ENCODE results near the gene CWC27. TPM values are rescaled to one million over a fixed set of nuclear protein-coding genes. Genes with fewer than 3 reads are reported as not detected.

The CWC27 gene
- total and polyA plus RNA-seq, 10 donors = 11.1 to 22.1 (median 15.9) TPM

DNA sequence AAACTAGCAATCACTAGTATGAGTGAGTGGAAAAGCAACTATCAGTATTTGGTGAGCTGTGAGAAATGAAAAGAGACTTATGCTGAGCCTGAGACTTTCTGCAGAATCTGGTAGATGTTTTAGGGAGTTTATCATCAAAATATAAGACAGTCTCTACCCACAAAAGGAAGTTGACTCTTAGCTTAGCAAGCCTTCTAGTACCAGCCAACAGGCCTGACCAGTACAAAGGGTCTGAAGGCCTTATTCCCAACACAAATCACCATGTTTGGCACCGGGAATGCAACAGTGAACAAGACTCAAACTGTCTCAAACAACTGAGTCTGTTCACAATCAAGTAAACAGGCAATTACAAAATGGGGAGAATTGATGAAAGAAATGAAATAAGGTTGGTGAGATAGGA is 244.4 kb downstream of the CWC27 start:
- no peak overlapping the region for H3K27ac ChIP-seq
- no peak overlapping the region for H3K4me3 ChIP-seq
- 82 to 93% (median 93%) methylated on average over 1 of the region's 1 CpG for WGBS, 5 donors
- H3K9me3 ChIP-seq = no peaks in the 10 kb centered on the region
- DNase-seq = no peak
- intact Hi-C loops (cut with DNase I; ENCODE audit: low total_unique reads) = no loop called here
- TF ChIP-seq, protein P1, sequence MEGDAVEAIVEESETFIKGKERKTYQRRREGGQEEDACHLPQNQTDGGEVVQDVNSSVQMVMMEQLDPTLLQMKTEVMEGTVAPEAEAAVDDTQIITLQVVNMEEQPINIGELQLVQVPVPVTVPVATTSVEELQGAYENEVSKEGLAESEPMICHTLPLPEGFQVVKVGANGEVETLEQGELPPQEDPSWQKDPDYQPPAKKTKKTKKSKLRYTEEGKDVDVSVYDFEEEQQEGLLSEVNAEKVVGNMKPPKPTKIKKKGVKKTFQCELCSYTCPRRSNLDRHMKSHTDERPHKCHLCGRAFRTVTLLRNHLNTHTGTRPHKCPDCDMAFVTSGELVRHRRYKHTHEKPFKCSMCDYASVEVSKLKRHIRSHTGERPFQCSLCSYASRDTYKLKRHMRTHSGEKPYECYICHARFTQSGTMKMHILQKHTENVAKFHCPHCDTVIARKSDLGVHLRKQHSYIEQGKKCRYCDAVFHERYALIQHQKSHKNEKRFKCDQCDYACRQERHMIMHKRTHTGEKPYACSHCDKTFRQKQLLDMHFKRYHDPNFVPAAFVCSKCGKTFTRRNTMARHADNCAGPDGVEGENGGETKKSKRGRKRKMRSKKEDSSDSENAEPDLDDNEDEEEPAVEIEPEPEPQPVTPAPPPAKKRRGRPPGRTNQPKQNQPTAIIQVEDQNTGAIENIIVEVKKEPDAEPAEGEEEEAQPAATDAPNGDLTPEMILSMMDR (IDR thresholded peaks at IDR 0.05 in 8 of 11, conservative IDR thresholded peaks at IDR 0.05 in 3 of 11) = no peak
- TF ChIP-seq POLR2A (IDR thresholded peaks at IDR 0.05) (no peak), POLR2AphosphoS5 (IDR thresholded peaks at IDR 0.05) (no peak)
- no peaks in the 10 kb centered on the region for H3K36me3 ChIP-seq
- no peaks in the 10 kb centered on the region for H3K4me1 ChIP-seq
- H3K27me3 ChIP-seq (replicated peaks in 1 of 7) = no peaks in the 10 kb centered on the region

DNA sequence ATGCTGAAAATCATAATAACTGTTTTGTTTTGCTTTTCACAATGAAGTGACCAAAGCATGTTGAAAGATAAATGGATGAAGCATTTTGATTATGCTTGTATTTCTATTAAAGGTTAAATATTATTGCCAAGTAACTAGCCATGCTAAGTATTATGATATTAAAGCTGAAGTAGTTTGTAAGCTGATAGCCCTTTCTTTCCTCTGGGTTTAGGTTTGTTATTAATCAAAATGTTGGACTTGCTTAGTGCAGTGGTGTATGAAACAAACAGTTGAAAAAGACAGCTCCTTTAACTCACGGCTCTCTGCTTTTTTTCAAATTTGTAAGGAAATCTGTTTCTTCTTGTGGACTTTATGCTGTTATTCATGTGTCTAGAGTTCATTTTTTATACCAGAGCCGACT is 246.0 kb downstream of the CWC27 start:
- WGBS, 5 donors = 90 to 96% (median 91%) methylated on average over 2 of the region's 2 CpGs
- Histone ChIP-seq H3K36me3 (peaks cover 0 to 5% (median 0%) of the 10 kb centered on the region in 6 donors), H3K4me1 (no peaks in the 10 kb centered on the region), H3K4me3 (no peak overlapping the region), H3K9me3 (no peaks in the 10 kb centered on the region), H3K27ac (no peak overlapping the region), H3K27me3 (replicated peaks in 1 of 7) (no peaks in the 10 kb centered on the region)
- intact Hi-C loops (cut with DNase I; ENCODE audit: low total_unique reads) = no loop called here
- TF ChIP-seq POLR2A (IDR thresholded peaks at IDR 0.05) = no peak
- no peak for TF ChIP-seq POLR2AphosphoS5 (IDR thresholded peaks at IDR 0.05)
- TF ChIP-seq, protein P1 (IDR thresholded peaks at IDR 0.05 in 8 of 11, conservative IDR thresholded peaks at IDR 0.05 in 3 of 11) = no peak
- DNase-seq = no peak

DNA sequence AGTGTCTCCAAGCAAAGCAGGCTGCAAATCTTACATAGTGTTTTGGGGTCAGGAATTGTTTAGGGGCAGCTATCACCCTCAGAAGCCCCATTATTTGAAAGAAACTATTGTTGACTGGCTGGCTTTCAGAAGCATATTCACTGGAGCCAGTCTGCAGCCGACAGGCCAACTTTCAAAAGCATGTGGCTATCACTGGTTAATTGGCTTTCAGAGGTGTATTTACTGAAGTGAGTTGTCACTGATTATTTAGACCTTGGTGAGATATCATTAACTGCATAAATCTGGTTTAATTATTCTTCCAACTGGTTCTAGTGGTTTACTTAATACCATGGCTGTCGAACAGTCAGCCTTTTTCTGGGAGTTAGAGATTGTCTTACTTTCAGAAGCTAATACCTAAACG is 247.0 kb downstream of the CWC27 start:
- Histone ChIP-seq H3K9me3 (no peaks in the 10 kb centered on the region), H3K27me3 (replicated peaks in 1 of 7) (no peaks in the 10 kb centered on the region), H3K36me3 (peaks cover 0 to 5% (median 0%) of the 10 kb centered on the region in 6 donors), H3K4me1 (no peaks in the 10 kb centered on the region), H3K4me3 (no peak overlapping the region), H3K27ac (no peak overlapping the region)
- intact Hi-C loops (cut with DNase I; ENCODE audit: low total_unique reads) = no loop called here
- 91 to 97% (median 93%) methylated on average over 3 of the region's 3 CpGs for WGBS, 5 donors
- DNase-seq = no peak
- TF ChIP-seq POLR2AphosphoS5 (IDR thresholded peaks at IDR 0.05) (no peak), POLR2A (IDR thresholded peaks at IDR 0.05) (no peak)
- TF ChIP-seq, protein P1 (IDR thresholded peaks at IDR 0.05 in 8 of 11, conservative IDR thresholded peaks at IDR 0.05 in 3 of 11) = no peak

DNA sequence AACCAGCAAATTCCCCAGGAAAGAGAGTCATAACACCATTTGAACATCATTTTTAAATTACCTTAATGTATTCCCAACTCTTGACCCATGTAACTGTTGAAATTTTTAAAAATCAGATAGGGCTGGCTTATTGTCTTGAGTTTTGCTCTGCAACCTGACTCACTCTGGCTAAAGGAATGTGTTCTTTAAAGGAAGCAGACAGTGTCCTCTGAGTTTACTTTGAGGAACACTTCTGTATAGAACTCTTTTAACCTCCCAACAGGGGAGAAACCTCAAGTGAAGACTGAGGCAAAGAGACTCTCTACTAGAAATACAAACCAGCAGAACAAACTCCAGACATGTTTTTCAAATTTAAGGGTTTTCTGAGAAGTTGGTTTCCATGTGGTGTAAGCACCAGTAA is 248.9 kb downstream of the CWC27 start:
- no peak for DNase-seq
- intact Hi-C loops (cut with DNase I; ENCODE audit: low total_unique reads) = no loop called here
- no peak overlapping the region for H3K4me3 ChIP-seq
- H3K4me1 ChIP-seq = peaks cover 0 to 13% (median 0%) of the 10 kb centered on the region in 6 donors
- H3K27ac ChIP-seq = no peak overlapping the region
- no peaks in the 10 kb centered on the region for H3K27me3 ChIP-seq (replicated peaks in 1 of 7)
- TF ChIP-seq, protein P1 (IDR thresholded peaks at IDR 0.05 in 8 of 11, conservative IDR thresholded peaks at IDR 0.05 in 3 of 11) = no peak
- TF ChIP-seq POLR2A (IDR thresholded peaks at IDR 0.05) (no peak), POLR2AphosphoS5 (IDR thresholded peaks at IDR 0.05) (no peak)
- H3K9me3 ChIP-seq = no peaks in the 10 kb centered on the region
- H3K36me3 ChIP-seq = peaks cover 0 to 5% (median 0%) of the 10 kb centered on the region in 6 donors

Data from spleen (tissue), 11 donors.